ENCODE measurements around the gene SLC25A40.

- TF ChIP-seq FOXM1 (IDR thresholded peaks at IDR 0.05; ENCODE audit: borderline replicate concordance) (no peak), ELF4 (IDR thresholded peaks at IDR 0.05) (no peak)
Observed at GRCh38 chr7:87885018-87885417, 8.9 kb upstream of the SLC25A40 start.

Data from HEK293T (cell line).